ENCODE data around the gene C19orf73.

- TF ChIP-seq POLR2A (IDR thresholded peaks at IDR 0.05) (no peak), CTCF (IDR thresholded peaks at IDR 0.05) (no peak)
These were observed 36.3 kb upstream of the C19orf73 start, which contains the start of gene HRC for GRCh38 chr19:49155005-49155819.

Data from esophagus squamous epithelium (tissue), 4 donors.